RPMI8226 (cell line): ENCODE measurements around the gene PERCC1.

Source experiments
- DNase-seq: peaks from one replicate; pipeline ENCODE4 v3.0.0-alpha.2; 2015

Gene PERCC1

DNA sequence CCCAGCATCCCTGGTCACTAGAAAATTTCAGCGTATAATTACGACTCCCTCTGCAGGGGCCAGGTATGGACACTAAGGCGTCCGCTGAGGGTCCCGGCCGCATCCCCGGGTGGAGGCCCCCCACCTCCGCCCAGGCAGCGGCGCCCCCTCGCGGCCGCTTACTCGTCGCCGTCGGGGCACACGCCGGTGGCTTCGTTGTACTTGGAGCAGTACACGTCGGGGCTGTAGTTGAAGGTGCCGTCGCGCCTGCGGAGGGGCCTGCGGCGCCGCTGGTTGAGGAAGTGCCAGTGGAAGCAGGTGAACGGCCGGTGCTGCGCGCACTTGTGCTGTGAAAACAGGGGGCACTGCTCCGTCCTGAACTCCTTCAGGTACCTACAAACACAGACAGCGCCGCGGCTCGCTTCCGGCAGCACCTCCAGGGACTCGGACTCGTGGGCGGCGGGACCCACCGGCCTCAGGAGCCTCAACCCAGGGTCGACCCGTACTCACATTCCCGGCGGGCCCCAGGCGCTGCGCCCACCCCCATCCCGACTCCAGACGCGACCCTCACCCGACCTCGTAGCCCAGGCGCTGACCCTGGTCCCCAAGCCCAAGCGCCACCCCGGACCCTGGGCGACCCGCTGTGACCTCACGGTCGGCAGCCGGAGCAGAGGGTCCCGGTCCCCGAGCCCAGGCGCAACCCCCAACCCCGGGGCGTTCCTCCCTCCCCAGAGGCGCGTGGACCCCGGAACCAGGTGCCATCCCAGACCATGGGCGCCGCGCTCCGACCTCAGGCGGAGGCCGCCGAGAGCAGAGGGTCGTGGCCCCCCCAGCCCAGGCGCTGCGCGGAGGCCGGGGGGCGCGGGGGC is 17.0 kb upstream of the PERCC1 start:
- peak; percentile 85 for DNase-seq

DNA sequence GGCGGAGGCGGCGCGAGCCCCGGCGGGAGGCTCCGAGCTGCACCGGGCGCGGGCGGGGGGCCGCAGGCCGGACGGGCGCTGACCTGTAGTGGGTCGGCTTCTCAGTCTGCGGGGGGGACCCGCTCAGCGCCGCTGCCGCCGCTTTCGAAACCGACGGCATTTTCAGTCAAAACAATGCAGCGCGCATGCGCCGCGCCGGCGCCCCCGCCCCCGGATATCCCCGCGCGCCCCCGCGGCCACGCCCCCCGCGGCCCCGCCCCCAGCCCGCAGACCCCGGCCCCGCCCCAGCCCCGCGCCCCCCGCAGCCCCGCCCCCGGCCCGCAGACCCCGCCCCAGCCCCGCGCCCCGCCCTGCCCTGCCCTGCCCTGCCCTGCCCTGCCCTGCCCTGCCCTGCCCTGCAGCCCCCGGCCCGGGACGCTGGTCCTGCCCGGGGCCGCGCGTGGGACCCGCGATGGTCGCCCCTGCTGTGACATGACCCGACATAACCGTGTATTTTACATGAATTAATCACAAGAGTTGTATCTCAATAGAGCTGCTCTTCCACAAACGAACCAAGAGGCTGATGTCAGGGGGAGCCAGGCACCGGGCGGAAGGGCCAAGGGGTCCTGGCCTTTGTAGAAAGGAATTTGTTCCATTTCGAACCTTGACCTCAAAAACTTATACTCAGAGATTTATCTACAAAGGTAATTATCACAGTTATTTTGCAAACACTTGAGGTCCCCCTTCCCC is 16.2 kb upstream of the PERCC1 start, which contains the start of gene UNKL:
UNKL (minus strand) TSS at position 173 of the 729 bp plus-strand sequence; CDS start at position 160, 13 bp downstream.
- peak; percentile 90 for DNase-seq

DNA sequence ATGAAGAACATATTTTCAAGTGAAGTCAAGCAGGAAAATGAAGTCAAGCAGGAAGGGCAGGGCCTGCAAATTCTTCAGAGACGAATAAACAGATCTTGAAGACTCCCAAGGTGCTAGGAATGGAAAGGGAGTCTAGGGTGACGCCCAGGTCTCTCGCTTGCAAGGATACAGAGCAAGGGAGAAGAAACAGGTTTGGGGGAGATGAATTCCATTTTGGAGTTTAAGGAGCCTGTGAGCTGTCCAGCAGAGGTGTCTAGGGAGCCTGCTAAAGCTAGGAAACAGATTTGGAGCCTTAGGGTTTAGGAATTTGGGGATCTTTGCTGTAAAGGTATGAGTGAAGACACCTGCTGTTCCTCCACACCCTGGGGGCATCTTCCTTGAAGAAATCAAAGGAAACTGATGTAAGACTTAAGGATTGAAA is 14.3 kb upstream of the PERCC1 start:
- DNase-seq: no peak

DNA sequence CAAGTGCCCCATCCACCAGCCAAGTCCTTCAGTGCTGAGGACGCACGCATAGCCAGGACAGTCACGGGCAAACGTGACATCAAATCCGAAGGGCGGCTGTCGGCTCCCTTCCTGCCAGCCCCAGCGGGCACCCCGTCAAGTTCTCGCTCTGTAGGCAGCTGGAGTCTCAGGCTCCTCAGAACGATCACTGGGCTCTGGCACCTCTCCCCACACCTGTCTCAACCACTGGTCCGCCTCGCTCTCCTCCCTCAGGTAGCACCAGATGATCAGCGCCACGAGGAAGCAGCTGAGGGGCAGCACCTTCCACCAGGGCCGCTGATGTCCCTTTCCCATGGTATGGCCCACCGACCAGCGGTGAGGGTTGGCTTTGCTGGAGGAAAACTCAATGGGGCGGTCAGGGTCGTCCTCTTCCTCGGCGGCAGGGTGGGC is 10.8 kb upstream of the PERCC1 start:
- no peak for DNase-seq

DNA sequence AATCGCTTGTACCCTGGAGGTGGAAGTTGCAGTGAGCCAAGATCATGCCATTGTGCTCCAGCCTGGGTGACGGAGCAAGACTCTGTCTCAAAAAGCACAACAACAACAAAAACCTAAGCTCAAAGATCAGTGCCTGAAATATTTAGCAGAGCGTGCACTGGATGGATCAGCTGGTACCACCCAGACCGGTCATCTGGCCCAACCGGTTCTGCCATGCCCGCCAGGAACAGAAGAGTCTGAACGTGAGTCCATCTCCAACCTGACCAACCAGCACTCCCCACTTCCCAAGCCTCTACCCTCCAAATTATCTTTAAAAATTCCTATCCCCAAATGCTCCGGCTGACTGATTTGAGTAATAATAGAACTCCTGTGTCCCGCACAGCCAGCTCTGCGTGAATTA is 8.8 kb upstream of the PERCC1 start:
- DNase-seq: no peak

DNA sequence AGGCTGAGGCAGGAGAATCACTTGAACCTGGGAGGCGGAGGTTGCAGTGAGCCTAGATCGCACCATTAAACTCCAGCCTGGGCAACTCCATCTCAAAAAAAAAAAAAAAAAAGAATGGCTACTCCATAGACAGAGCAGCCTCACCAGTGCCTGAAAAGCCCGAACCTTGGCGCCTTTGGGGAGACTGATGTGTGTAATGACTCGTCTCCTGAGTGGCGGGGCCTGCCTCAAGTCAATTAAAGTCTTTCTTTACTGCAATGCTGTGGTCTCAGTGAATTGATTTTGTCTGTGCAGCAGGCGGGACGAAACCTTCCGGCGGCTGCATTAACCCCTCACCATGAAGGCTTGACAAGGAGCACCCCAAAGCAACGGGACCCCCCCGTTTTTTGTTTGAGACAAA is 6.8 kb upstream of the PERCC1 start:
- no peak for DNase-seq

DNA sequence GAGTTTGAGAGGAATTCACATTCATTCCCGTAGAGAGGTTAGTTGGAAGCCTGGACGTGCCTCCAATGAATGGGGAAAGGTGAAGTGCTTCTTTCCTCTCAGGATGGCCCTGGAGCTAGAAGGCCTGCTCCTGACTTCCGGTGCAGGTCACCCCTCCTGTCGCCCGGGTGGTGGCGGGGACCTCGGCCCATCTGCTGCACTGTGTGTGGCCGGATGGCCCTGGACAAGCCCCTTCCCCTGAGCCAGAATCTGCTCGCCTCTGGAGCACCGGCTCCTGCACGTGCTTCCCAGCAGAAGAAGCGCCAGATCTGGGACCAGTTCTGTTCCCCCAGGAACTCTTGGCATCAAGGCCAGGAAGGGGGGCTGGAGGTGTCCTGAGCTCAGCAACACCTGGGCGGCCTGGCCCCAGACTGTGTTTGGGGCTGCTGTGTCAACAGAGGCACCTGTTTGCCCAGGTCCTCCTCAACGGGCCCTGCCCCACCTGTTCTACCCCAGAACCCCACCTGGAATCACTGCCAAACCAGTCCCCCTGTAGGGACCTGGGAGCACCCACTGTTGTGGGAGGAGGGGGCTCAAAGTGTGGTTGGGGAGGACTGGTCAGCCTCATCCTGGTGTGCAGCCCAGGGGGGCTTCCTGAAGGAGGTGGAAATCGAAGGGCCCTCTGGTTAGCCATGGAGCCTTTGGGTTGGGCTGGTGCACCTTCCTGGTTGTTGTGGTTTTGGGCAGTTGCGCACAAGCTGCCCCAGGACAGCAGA is 5.1 kb upstream of the PERCC1 start:
- no peak for DNase-seq

DNA sequence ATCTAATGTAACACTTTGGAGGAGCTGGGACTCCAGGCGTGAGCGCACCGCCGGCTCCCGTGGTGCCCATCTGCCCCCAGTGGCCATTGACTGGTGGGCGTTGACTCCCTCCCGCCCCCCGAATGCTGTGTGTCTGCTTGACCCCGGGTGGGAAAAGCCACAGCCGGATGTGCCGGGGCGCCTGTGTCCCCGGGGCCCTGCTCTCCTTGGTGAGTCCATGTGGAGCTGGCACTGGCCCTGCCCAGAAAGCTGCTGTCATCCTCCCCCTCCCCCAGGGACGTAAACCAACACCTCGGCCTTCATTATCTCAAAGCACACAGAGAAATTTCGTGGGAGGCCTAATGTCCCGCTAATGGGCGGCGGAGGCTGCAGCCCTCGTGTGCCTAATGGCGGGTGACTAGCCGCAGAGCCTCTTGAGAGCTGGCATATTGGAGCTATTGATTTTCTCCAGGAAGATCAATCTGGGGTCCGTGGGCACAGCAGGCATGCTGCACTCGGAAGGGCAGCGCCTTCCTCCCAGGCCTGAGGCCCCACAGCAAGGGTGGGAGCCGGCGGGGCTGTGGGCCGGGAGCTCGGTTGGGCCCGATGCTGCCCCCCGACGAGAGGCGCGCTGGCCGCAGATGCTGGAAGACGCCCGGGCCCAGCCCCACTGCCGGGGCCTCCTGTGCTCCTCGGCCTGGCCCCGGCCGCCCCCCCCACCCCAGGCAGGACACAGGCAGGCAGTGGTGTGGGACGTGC is 4.0 kb upstream of the PERCC1 start:
- DNase-seq: no peak

DNA sequence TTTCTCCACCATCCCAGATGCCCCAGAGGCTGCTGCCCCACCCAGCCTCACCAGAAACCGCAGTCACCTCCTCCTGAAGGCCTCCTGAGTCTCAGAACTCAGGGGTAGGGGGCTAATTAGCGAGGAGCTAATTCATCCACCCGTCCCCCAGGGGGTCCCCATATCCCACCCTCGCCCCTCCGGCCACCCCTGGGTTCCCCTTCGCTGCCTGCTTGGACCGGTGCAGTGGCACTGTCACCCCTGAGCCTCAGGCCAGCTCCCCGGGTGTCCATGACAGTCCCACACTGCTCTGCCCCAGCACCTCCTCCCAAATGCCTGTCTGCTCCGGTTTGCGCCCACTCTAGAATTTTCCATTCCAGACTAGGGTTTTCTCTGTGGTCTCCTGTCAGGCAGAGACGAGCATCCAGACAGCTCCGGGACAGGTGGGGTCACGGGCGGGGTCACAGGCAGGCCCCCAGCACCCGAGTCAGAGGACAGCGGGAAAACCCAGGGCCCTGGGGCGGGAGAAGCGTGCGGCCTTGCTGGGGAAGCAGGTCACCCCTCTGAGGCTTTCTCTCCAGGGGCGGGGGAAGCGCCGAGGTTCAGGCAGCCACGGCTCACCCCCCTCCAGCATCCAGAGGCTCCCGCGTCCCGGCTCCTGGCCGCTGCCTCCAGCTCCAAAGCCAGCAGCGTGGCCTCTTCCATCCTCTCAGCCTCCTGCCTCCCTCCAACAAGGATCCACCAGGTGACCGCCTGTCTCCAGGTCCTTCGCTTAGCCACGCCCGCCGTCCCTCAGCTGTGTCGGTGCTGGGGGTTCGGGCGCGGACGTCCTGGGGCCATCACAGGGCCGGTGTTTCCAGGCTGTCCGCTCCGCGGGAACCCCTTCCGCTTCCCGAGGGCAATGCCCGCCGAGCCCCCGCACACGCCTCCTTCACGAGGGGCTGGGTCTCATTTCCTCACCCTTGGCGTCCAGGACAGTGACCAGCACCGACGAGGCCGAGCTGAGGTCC is 3.1 kb upstream of the PERCC1 start:
- DNase-seq: no peak

DNA sequence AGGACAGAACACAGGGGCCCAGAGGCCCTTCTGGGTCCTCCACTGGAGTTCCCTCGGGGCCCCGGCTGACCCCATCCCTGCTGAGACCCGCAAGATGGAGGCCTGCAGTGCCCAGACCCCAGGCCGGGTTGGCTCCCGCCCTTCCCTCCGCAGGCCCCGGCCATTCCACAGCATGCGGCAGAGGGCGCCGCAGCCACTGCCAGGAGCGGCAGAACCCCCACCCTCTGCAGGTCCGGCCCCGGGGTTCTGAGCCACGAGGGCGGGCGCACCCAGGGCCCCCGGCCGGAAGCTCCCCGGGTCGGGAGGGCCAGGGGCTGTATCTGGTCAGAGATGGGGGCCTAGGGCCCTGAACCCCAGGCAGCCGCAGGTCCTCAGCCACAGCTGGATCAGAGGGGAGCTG is 2.4 kb upstream of the PERCC1 start:
- DNase-seq: peak; percentile 42

DNA sequence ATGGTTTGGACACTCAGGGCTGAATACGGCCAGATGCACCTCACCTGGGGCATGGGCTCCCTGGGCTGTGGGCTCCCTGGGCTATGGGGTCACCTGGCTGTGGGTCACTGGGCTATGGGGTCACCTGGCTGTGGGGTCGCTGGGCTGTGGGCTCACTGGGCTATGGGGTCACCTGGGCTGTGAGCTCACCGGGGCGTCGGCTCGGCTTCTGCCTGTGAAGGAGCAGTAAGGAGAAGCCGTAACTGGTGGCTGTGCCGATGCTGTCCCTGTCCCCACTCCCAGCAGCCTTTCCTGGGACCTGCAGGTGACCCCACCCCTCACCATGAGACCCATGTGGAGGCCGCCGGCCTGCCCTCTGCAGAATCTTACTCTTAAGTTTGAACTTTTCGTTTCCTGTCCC is 1.9 kb upstream of the PERCC1 start:
- DNase-seq: no peak

DNA sequence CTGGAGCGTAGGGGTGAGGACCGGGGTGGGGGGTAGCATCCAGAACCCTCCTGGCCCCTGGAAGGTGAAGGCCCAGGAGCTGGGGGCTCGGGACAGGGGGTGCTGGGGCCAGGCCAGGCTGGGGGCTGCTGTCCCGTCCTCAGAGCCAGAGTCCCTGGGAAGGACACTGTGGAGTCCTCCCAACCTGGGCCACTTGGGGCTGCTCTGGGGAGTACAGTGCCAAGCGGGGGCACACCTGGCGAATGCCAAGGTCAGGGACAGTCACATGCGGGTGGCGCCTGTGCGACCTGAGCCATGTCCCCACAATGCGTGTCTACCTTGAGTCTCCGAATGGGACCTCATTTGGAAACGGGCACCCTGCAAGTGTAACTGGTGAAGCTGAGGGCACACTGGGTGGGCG is 1.2 kb upstream of the PERCC1 start:
- no peak for DNase-seq

DNA sequence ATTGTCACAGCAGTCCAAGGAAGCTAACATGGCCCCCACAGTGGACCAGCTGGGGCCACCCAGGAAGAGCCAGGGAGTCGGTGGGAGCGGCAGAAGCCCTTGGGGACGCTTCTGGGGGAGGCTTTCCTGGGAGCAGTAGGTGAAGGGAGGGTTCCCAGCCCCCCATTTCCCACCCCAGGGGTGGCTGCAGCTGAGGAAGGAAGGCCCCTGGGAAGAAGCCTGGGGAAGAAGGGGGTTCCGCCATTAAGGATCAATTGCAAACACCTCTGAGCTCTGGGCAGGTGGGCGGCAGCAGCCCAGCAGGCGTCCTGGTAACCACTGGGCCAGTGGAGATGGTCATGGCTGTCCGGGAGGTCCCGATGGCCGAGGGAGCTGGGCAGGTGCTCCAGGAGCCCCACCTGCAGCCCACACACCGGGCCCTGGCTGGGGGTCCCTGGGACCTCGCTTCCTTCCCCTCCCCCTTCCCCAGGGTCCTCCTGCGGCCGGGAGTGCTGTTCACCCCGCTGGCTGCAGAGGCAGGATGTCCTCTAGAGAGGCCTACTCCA is 592 bp upstream of the PERCC1 start:
- DNase-seq: no peak

DNA sequence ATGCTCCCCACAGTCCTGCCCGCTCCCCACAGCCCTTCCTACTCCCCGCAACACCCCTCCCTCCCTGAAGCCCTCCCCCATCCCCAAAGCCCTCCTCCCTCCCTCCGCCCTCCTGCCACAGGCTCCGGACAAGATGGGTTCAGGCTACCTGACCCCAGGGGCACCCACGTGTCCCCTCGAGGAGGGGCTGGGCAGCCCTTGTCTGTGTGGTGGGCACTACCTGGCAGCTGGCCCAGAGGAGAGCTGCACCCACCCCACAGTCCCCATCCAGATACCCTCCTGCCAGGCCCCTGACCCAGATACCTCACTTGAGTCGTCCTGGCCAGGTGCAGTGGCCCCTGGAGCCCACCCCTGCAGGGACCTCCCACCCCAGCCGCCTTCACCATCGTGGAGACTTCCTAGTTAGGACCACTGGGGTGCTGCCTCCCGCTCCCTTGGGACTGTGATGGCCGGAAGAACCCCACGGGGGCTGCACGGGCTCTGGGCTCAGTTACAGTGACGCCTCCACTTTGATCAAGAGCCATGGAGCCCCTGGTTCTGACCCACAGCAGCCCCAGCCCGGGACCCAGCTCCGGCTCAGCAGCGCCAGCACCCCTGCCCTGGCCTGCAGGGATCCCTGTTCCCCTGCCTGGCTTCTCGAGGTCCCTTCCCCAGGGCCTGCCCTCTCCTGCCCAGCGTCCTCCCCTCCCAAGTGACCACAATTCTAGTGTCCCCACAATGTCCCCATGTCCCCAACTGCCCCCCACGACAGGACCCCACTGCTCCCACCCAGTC is 806 bp downstream of the PERCC1 start:
- DNase-seq: no peak

DNA sequence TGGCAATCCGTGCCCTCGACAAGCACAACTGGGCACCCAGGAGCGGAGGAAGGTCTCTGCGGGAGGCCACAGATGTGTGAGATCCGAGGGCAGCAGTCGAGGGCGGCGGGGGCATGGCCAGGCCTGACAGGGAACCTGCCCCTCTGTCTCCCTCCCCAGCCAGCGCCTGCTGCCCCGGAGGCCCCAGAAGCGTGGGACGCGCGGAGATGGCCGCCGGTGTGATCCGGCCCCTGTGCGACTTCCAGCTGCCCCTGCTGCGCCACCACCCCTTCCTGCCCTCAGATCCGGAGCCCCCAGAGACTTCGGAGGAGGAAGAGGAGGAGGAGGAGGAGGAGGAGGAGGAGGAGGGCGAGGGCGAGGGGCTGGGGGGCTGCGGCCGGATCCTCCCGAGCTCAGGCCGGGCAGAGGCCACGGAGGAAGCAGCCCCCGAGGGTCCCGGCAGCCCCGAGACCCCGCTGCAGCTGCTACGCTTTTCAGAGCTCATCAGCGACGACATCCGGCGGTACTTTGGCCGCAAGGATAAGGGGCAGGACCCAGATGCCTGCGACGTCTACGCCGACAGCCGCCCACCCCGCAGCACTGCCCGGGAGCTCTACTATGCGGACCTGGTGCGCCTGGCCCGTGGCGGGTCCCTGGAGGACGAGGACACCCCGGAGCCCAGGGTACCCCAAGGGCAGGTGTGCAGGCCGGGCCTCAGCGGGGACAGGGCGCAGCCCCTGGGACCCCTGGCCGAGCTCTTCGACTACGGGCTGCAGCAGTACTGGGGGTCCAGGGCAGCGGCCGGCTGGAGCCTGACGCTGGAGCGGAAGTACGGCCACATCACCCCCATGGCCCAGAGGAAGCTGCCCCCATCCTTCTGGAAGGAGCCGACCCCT is 1.7 kb downstream of the PERCC1 start:
- DNase-seq: no peak

DNA sequence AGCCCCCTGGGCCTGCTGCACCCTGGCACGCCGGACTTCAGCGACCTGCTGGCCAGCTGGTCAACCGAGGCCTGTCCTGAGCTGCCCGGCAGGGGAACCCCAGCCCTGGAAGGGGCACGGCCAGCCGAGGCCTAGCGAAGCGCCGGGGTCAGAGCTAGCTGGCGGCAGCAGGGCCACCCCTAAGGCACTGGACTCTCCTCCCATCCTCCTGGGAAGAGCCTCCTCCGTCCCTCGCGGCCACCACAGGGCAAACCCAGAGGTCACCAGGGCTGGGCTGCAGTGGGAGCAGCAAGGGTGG is 2.3 kb downstream of the PERCC1 start:
- no peak for DNase-seq

DNA sequence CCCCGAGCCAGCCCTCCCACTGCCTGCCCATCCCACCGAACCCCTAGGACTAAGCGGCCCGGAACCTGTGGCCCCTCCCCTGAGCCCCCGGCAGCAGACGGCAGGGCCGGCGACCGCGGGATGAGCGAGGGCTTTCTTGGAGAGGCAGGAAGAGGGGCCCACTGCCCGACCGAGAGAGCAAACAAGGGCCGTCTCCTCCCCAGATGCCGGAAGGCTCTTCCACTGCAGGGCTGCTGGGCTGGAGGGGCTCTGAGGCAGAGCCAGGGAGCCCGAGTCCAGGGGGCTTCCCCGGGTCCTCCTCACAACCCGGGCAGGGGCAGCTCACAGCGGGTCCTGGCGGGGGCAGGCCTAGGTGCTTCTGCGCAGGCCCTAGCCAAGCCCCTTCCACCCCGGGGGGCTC is 2.9 kb downstream of the PERCC1 start:
- no peak for DNase-seq

DNA sequence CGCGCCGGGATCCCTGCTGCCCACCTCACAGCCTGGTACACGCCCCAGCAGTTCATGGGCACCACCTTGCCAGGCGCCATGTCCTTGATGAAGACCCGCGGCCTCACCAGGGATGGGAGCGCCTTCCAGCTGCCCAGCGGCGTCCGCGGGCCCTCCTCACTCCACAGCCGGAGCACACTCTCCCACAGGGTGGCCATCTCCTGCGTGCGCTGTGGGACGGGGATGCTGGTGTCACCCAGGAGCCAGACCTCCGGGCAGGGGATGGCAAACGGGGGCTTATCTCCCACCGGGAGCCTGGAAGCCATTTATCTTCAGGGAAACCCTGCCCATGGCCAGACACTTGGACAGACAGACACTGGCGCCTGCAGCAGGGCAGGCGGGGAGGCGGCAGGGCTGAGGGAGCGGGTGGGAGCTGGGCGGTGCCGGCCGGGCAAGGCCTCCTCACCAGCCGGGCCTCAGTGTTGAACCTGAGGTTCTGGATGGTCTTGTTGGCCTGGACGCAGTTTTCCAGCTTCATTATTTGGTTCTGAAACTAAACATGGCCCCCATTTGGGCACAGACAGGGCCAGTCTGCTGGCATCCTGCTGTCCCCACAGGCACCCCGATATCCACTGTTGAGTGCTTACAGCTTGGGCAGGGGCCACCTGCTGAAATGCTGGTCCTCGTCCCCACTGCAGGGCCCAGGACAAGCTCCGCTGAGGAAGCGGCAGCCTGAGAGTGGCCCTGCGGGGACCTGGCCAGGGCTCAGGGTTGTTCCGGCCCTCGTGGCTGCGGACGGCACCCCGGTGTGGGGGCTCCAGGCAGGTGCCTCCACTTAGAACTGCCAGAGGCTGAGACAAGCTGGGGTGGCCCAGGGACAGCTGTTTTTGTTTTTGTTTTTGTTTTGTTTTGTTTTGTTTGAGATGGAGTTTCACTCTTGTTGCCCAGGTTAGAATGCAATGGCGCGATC is 4.0 kb downstream of the PERCC1 start:
- DNase-seq: no peak
